Activated CD8-positive, alpha-beta T cell treated with anti-CD3 and anti-CD28 coated beads for 36 hours (primary cell): ENCODE measurements around the gene ARPC5. TPM values are rescaled to one million over a fixed set of nuclear protein-coding genes. Genes with fewer than 3 reads are reported as not detected.
"Not testable (repeated sequence)": the region's sequence is repeated elsewhere in the genome, so short reads cannot be mapped to it uniquely, and the experiment has no call there.

Experiments
- ATAC-seq: fragments of 200-7000 bp; cut with Tn5 transposase; one replicate; pipeline ENCODE4 v1.10.0; 2021; ENCODE audit warnings: mild to moderate bottlenecking, moderate library complexity
- CTCF ChIA-PET: fragments of 350-600 bp; sonication (Branson Sonifier 250); formaldehyde crosslinking; loops from one replicate; lab custom pipeline; 2021; ENCODE audit warnings: antibody characterized with exemption; lab: Charles Lee
- POLR2A ChIA-PET: fragments of 350-600 bp; sonication (Branson Sonifier 250); formaldehyde crosslinking; loops from one replicate; lab custom pipeline; 2021; ENCODE audit warnings: antibody characterized with exemption; lab: Charles Lee
- DNase-seq: peaks from one replicate; pipeline ENCODE4 v3.0.0-alpha.2; 2020
- H3K27ac Mint-ChIP-seq: one replicate; pipeline ENCODE4 v1.8.0; 2021; ENCODE audit warnings: mild to moderate bottlenecking, mixed read lengths
- H3K27me3 Mint-ChIP-seq: one replicate; pipeline ENCODE4 v1.8.0; 2021; ENCODE audit warnings: mixed read lengths
- H3K36me3 Mint-ChIP-seq: one replicate; pipeline ENCODE4 v1.8.0; 2021; ENCODE audit warnings: low read depth, mixed read lengths
- H3K4me1 Mint-ChIP-seq: one replicate; pipeline ENCODE4 v1.8.0; 2021; ENCODE audit warnings: low read depth, mixed read lengths
- H3K4me3 Mint-ChIP-seq: one replicate; pipeline ENCODE4 v1.8.0; 2021; ENCODE audit warnings: mild to moderate bottlenecking, moderate library complexity, mixed read lengths
- H3K9me3 Mint-ChIP-seq: one replicate; pipeline ENCODE4 v1.8.0; 2021; ENCODE audit warnings: mixed read lengths
- CTCF ChIP-seq: fragments of 200-600 bp; IDR thresholded peaks from one replicate; pipeline ENCODE4 v1.8.0; 2022; ENCODE audit warnings: antibody characterized with exemption, mild to moderate bottlenecking
- intact Hi-C: fragments of 100-400 bp; cut with micrococcal nuclease; formaldehyde crosslinking; loops from one replicate; pipeline ENCODE4 v1.10.0; 2022
- total RNA-seq, 2 experiments: library from RNA; stranded (reverse); gene quantifications; one replicate each; pipeline ENCODE4 v1.2.3, GENCODE V29; 2021

ARPC5 gene
- total RNA-seq, 2 experiments from 2014 or later = 128 to 134 TPM

GRCh38 chr1:183632114-183632513 is 3.5 kb downstream of the ARPC5 start:
- Mint-ChIP-seq H3K4me3 (peak overlapping the region; percentile 89), H3K36me3 (peaks cover 34% of the 10 kb centered on the region), H3K27me3 (no peaks in the 10 kb centered on the region), H3K4me1 (peaks cover 63% of the 10 kb centered on the region), H3K27ac (no peak overlapping the region), H3K9me3 (no peaks in the 10 kb centered on the region)
- no peak for DNase-seq
- ATAC-seq = no peak
- POLR2A ChIA-PET = no interaction called here
- no peak for TF ChIP-seq CTCF
- intact Hi-C loops = loop anchor here (5.0 kb wide), 1 partner anchor 160 kb away; the partner anchor contains the start of gene SMG7
- CTCF ChIA-PET = interaction anchor here (0.7 to 4.2 kb wide), 6 partner anchors 17 to 284 kb away, joined by 3 to 33 read pairs (median 8); partner anchors contain the start of genes APOBEC4 and NCF2

- no peak for TF ChIP-seq CTCF
- CTCF ChIA-PET = interaction anchor here (0.9 kb wide), 1 partner anchor 54 kb away, joined by 4 read pairs; no protein-coding TSS in a partner anchor
- DNase-seq = no peak
Measured at GRCh38 chr1:183630748-183631147, 4.8 kb downstream of the ARPC5 start.

GRCh38 chr1:183628537-183628936 is 7.0 kb downstream of the ARPC5 start:
- H3K27ac Mint-ChIP-seq = peak overlapping the region; percentile 69
- intact Hi-C loops = no loop called here
- ChIA-PET CTCF (interaction anchor here (1.2 to 2.7 kb wide), 3 partner anchors 27 to 56 kb away, joined by 3 to 14 read pairs (median 6); no protein-coding TSS in a partner anchor), POLR2A (no interaction called here)
- H3K4me1 Mint-ChIP-seq = peaks cover 55% of the 10 kb centered on the region
- peak; percentile 46 for ATAC-seq
- H3K9me3 Mint-ChIP-seq = no peaks in the 10 kb centered on the region
- DNase-seq = no peak
- no peaks in the 10 kb centered on the region for H3K27me3 Mint-ChIP-seq
- H3K4me3 Mint-ChIP-seq = no peak overlapping the region
- no peak for TF ChIP-seq CTCF
- peaks cover 42% of the 10 kb centered on the region for H3K36me3 Mint-ChIP-seq

More at GRCh38 chr1:183630748-183631147, 4.8 kb downstream of the ARPC5 start:
- intact Hi-C loops = loop anchor here (5.0 kb wide), 1 partner anchor 158 kb away; the partner anchor contains the start of gene SMG7
- ATAC-seq = no peak
- Mint-ChIP-seq H3K27me3 (no peaks in the 10 kb centered on the region), H3K4me3 (peak overlapping the region; percentile 12), H3K4me1 (peaks cover 55% of the 10 kb centered on the region), H3K27ac (peak overlapping the region; percentile 84), H3K36me3 (peaks cover 34% of the 10 kb centered on the region), H3K9me3 (no peaks in the 10 kb centered on the region)
- POLR2A ChIA-PET = no interaction called here

- DNase-seq, H3K4me3 Mint-ChIP-seq, ATAC-seq, H3K27me3 Mint-ChIP-seq, POLR2A ChIA-PET, H3K9me3 Mint-ChIP-seq, intact Hi-C loops: not testable (repeated sequence)
- Mint-ChIP-seq H3K27ac (peak overlapping the region; percentile 83), H3K36me3 (peaks cover 36% of the 10 kb centered on the region), H3K4me1 (peaks cover 42% of the 10 kb centered on the region)
- CTCF ChIA-PET = interaction anchor here (1.2 to 1.8 kb wide), 4 partner anchors 8 to 343 kb away, joined by 3 to 8 read pairs (median 6); no protein-coding TSS in a partner anchor
Measured at GRCh38 chr1:183626236-183626635, 9.3 kb downstream of the ARPC5 start.

GRCh38 chr1:183622884-183623785 is 12.4 kb downstream of the ARPC5 start:
- no peaks in the 10 kb centered on the region for H3K27me3 Mint-ChIP-seq
- no peak overlapping the region for H3K4me3 Mint-ChIP-seq
- intact Hi-C loops = loop anchor here (5.0 kb wide), 2 partner anchors 71 to 341 kb away; no protein-coding TSS in a partner anchor
- H3K9me3 Mint-ChIP-seq = no peaks in the 10 kb centered on the region
- peaks cover 18% of the 10 kb centered on the region for H3K36me3 Mint-ChIP-seq
- POLR2A ChIA-PET = no interaction called here
- ATAC-seq = peak; percentile 91
- TF ChIP-seq CTCF = peak; percentile 67
- peak overlapping the region; percentile 22 for H3K27ac Mint-ChIP-seq
- H3K4me1 Mint-ChIP-seq = peaks cover 23% of the 10 kb centered on the region
- DNase-seq = peak; percentile 64
- CTCF ChIA-PET = interaction anchor here (0.6 to 1.9 kb wide), 10 partner anchors 11 to 266 kb away, joined by 3 to 7 read pairs (median 4); no protein-coding TSS in a partner anchor
